Lung (tissue), 12 donors: ENCODE measurements around the gene MINK1. TPM values are rescaled to one million over a fixed set of nuclear protein-coding genes. Genes with fewer than 3 reads are reported as not detected.

Source experiments
- ATAC-seq: fragments of 200-7000 bp; cut with Tn5 transposase; one replicate; pipeline ENCODE4 v1.9.1; 2020; ENCODE audit warnings: moderate number of reproducible peaks; ENCODE audit not compliant: insufficient read depth, low FRiP score
- DNase-seq, 3 donors: peaks; one replicate each; pipeline ENCODE4 v3.0.0-alpha.2; 2013 to 2017
- H3K27ac ChIP-seq, 2 donors: one replicate each; pipeline ENCODE4 v1.5.1; 2013; ENCODE audit warnings: mild to moderate bottlenecking in 2 of 2, moderate library complexity in 2 of 2, control low read depth in 1 of 2, inconsistent platforms in 1 of 2, low read depth in 1 of 2, low read length in 1 of 2
- H3K27me3 ChIP-seq, 3 donors: one replicate each; pipeline ENCODE4 v1.5.1; 2013; ENCODE audit warnings: low read length in 2 of 3; ENCODE audit not compliant: control insufficient read depth in 3 of 3, insufficient read depth in 3 of 3
- H3K36me3 ChIP-seq, 4 donors: one replicate each; pipeline ENCODE4 v1.5.1; 2013; ENCODE audit warnings: low read length in 4 of 4, mild to moderate bottlenecking in 1 of 4, moderate library complexity in 1 of 4; ENCODE audit not compliant: control insufficient read depth in 4 of 4, insufficient read depth in 4 of 4
- H3K4me1 ChIP-seq, 5 donors: one replicate each; pipeline ENCODE4 v1.5.1; 2013; ENCODE audit warnings: low read length in 5 of 5, mild to moderate bottlenecking in 2 of 5, moderate library complexity in 1 of 5; ENCODE audit not compliant: control insufficient read depth in 5 of 5, insufficient read depth in 5 of 5
- H3K4me3 ChIP-seq: one replicate; pipeline ENCODE4 v1.5.1; 2013; ENCODE audit warnings: mild to moderate bottlenecking, control low read depth, moderate library complexity
- H3K9ac ChIP-seq, 2 donors: one replicate each; pipeline ENCODE4 v1.5.1; 2013; ENCODE audit warnings: low read length in 2 of 2, control low read depth in 1 of 2; ENCODE audit not compliant: insufficient read depth in 1 of 2
- H3K9me3 ChIP-seq, 4 donors: one replicate each; pipeline ENCODE4 v1.5.1; 2013; ENCODE audit warnings: low read length in 3 of 4, mild to moderate bottlenecking in 1 of 4, moderate library complexity in 1 of 4; ENCODE audit not compliant: control insufficient read depth in 4 of 4, insufficient read depth in 3 of 4
- WGBS, 2 donors: extraction: QIAGEN DNeasy Blood & Tissue Kit; methylation state at CpG; one replicate each; pipeline ENCODE4 v1.1.7; 2013; 5-methylcytosine and 5-hydroxymethylcytosine counted together
- polyA plus RNA-seq, 2 donors: library from polyadenylated mRNA; stranded (reverse); fragments of 200-250 nt; gene quantifications; one replicate each; pipeline ENCODE4 v1.2.1, GENCODE V29; 2013
- total RNA-seq, 2 donors: library from RNA; depleted of rRNA in 1 of 2; stranded (reverse); fragments of >200 nt in 1 of 2; gene quantifications; one replicate each; pipeline ENCODE4 v1.2.1, GENCODE V29; 2014 to 2021
- TF ChIP-seq, protein P1 (sequence below): IDR thresholded peaks from 2 replicates; pipeline ENCODE4 v1.5.1; 2012; ENCODE audit warnings: mild to moderate bottlenecking; ENCODE audit errors: control extremely low read depth, extremely low read depth
- donor health status: control.
- donor health status: control.
- donor health status: Bipolar disorder and iron deficiency.
- donor health status: healthy.
- donor health status: DM: yes; HTN: yes; CAD: no.

Gene MINK1
- total and polyA plus RNA-seq, 4 donors: 36.5 to 95.4 (median 51.0) TPM

- whole genome bisulfite sequencing, 2 donors: 88 to 89% methylated on average over 8 of the region's 8 CpGs
- H3K27ac ChIP-seq: no peak overlapping the region
Measured at GRCh38 chr17:4898351-4898750, 65.2 kb downstream of the MINK1 start.

GRCh38 chr17:4898927-4899326 lies 65.8 kb downstream of the MINK1 start:
- TF ChIP-seq, protein P1, sequence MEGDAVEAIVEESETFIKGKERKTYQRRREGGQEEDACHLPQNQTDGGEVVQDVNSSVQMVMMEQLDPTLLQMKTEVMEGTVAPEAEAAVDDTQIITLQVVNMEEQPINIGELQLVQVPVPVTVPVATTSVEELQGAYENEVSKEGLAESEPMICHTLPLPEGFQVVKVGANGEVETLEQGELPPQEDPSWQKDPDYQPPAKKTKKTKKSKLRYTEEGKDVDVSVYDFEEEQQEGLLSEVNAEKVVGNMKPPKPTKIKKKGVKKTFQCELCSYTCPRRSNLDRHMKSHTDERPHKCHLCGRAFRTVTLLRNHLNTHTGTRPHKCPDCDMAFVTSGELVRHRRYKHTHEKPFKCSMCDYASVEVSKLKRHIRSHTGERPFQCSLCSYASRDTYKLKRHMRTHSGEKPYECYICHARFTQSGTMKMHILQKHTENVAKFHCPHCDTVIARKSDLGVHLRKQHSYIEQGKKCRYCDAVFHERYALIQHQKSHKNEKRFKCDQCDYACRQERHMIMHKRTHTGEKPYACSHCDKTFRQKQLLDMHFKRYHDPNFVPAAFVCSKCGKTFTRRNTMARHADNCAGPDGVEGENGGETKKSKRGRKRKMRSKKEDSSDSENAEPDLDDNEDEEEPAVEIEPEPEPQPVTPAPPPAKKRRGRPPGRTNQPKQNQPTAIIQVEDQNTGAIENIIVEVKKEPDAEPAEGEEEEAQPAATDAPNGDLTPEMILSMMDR: no peak
- Histone ChIP-seq H3K36me3 (peaks cover 0 to 35% (median 14%) of the 10 kb centered on the region in 4 donors), H3K27ac (no peak overlapping the region), H3K9me3 (no peaks in the 10 kb centered on the region), H3K4me3 (no peak overlapping the region), H3K27me3 (peaks cover 0 to 39% (median 14%) of the 10 kb centered on the region in 3 donors), H3K9ac (no peak overlapping the region), H3K4me1 (peaks cover 0 to 15% (median 9%) of the 10 kb centered on the region in 5 donors)
- WGBS, 2 donors: 34 to 36% methylated on average over 29 to 34 of the region's 34 CpGs
- DNase-seq (no peak), ATAC-seq (no peak)

More at GRCh38 chr17:4898351-4898750, 65.2 kb downstream of the MINK1 start:
- no peaks in the 10 kb centered on the region for H3K9me3 ChIP-seq
- no peak overlapping the region for H3K4me3 ChIP-seq
- TF ChIP-seq, protein P1: no peak
- H3K9ac ChIP-seq: no peak overlapping the region
- DNase-seq (no peak), ATAC-seq (no peak)
- peaks cover 0 to 41% (median 16%) of the 10 kb centered on the region in 4 donors for H3K36me3 ChIP-seq
- peaks cover 0 to 39% (median 12%) of the 10 kb centered on the region in 3 donors for H3K27me3 ChIP-seq
- peaks cover 0 to 15% (median 9%) of the 10 kb centered on the region in 5 donors for H3K4me1 ChIP-seq

- WGBS, 2 donors: 22 to 27% methylated on average over 57 to 60 of the region's 60 CpGs
- H3K9ac ChIP-seq: peak within 1 kb of the TSS in 1 of 2 donors; percentile 70
Measured at GRCh38 chr17:4899341-4900230, 66.4 kb downstream of the MINK1 start, which contains the start of gene C17orf107. TSS of gene C17orf107 (plus strand) at chr17:4899536. CDS start at chr17:4899763, 227 bp downstream.

More at GRCh38 chr17:4899341-4900230, 66.4 kb downstream of the MINK1 start, which contains the start of gene C17orf107:
- no peaks in the 10 kb centered on the region for H3K9me3 ChIP-seq
- TF ChIP-seq, protein P1: no peak
- peaks cover 0 to 15% (median 9%) of the 10 kb centered on the region in 5 donors for H3K4me1 ChIP-seq
- no peak within 1 kb of the TSS for H3K27ac ChIP-seq
- H3K4me3 ChIP-seq: peak within 1 kb of the TSS; percentile 21
- H3K36me3 ChIP-seq: peaks cover 0 to 28% (median 11%) of the 10 kb centered on the region in 4 donors
- H3K27me3 ChIP-seq: peaks cover 0 to 43% (median 17%) of the 10 kb centered on the region in 3 donors
- ATAC-seq (peak; percentile 60), DNase-seq (peak; percentile 68 to 80 (median 75))
